OCI-LY1 (cell line): Measurements from ENCODE around the gene RHEBL1.

Experiments used
- CTCF ChIP-seq: fragments of 200-600 bp; sonication (generic), shearing (Covaris generic); IDR thresholded peaks from 2 replicates; pipeline ENCODE4 v1.5.1; 2017; ENCODE audit warnings: mild to moderate bottlenecking, antibody characterized with exemption, low read length, moderate library complexity, mixed read lengths
- EZH2 ChIP-seq: fragments of 200-600 bp; sonication (generic), shearing (Covaris generic); IDR thresholded peaks from 2 replicates; pipeline ENCODE4 v1.8.0; 2017; ENCODE audit warnings: borderline replicate concordance, mixed run types, mild to moderate bottlenecking, antibody characterized with exemption, low read length, moderate library complexity, mixed read lengths

GRCh38 chr12:49100380-49100779 is 30.6 kb upstream of the RHEBL1 start:
- TF ChIP-seq EZH2, result no peak
- no peak for TF ChIP-seq CTCF
